ENCODE data around the gene NDUFS7. TPM values are rescaled to one million over a fixed set of nuclear protein-coding genes. Genes with fewer than 3 reads are reported as not detected.

The NDUFS7 gene
- total RNA-seq, 6 donors from 2014 or later, result 38.8 to 121 (median 100) TPM

GRCh38 chr19:1369214-1369805 lies 14.4 kb upstream of the NDUFS7 start:
- ATAC-seq (ENCODE audit: low FRiP score in 2 of 2) (no peak), DNase-seq (no peak)
- H3K4me3 ChIP-seq, result no peak overlapping the region
- no peak for TF ChIP-seq POLR2A (IDR thresholded peaks at IDR 0.05)
- no peak for TF ChIP-seq EP300 (IDR thresholded peaks at IDR 0.05)
- TF ChIP-seq, protein P1, sequence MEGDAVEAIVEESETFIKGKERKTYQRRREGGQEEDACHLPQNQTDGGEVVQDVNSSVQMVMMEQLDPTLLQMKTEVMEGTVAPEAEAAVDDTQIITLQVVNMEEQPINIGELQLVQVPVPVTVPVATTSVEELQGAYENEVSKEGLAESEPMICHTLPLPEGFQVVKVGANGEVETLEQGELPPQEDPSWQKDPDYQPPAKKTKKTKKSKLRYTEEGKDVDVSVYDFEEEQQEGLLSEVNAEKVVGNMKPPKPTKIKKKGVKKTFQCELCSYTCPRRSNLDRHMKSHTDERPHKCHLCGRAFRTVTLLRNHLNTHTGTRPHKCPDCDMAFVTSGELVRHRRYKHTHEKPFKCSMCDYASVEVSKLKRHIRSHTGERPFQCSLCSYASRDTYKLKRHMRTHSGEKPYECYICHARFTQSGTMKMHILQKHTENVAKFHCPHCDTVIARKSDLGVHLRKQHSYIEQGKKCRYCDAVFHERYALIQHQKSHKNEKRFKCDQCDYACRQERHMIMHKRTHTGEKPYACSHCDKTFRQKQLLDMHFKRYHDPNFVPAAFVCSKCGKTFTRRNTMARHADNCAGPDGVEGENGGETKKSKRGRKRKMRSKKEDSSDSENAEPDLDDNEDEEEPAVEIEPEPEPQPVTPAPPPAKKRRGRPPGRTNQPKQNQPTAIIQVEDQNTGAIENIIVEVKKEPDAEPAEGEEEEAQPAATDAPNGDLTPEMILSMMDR (IDR thresholded peaks at IDR 0.05), result no peak
- no peak for TF ChIP-seq POLR2AphosphoS5 (IDR thresholded peaks at IDR 0.05)
- 92 to 98% methylated on average over 12 to 17 of the region's 18 CpGs for WGBS, 2 donors
- H3K4me1 ChIP-seq, result peaks cover 0 to 5% (median 2%) of the 10 kb centered on the region in 4 donors
- H3K27ac ChIP-seq, result no peak overlapping the region
- no peaks in the 10 kb centered on the region for H3K9me3 ChIP-seq
- no peaks in the 10 kb centered on the region for H3K27me3 ChIP-seq
- H3K36me3 ChIP-seq, result peaks cover 7 to 92% (median 61%) of the 10 kb centered on the region in 4 donors

GRCh38 chr19:1370579-1371361 lies 12.9 kb upstream of the NDUFS7 start:
- 91 to 96% methylated on average over 34 to 43 of the region's 52 CpGs for WGBS, 2 donors
- Histone ChIP-seq H3K27ac (no peak overlapping the region), H3K4me1 (peaks cover 0 to 5% (median 0%) of the 10 kb centered on the region in 4 donors), H3K36me3 (peaks cover 7 to 86% (median 59%) of the 10 kb centered on the region in 4 donors), H3K27me3 (no peaks in the 10 kb centered on the region), H3K4me3 (no peak overlapping the region), H3K9me3 (no peaks in the 10 kb centered on the region)
- TF ChIP-seq EP300 (IDR thresholded peaks at IDR 0.05), result no peak
- ATAC-seq (ENCODE audit: low FRiP score in 2 of 2), result no peak
- peak in 1 of 2 donors; percentile 82 for DNase-seq

DNA sequence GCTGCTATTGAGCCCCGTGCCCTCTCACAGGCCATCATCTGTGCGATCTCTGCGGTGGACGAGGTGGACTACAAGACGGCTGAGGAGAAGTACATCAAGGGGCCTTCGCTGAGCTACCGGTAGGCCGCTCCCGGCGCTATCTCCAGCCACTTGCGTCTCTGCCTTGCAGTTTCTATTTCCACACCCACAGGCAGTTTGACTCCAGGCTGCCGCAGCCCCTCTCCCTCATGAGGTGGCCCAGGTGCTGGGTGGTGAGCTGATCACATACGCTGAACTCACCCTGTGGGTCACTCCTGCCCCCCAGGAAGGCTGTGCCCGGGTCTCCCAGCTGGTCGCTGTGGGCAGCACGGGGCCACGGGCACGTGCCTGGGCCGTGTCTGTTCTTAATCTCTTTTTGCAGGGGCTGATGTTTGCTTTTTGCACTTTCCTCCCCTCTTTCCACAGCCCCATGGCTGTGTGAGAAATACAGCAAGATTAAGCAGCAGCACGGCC lies 10.6 kb upstream of the NDUFS7 start:
- H3K4me3 ChIP-seq, result no peak overlapping the region
- H3K27ac ChIP-seq, result peak overlapping the region in 1 of 4 donors; percentile 8
- TF ChIP-seq POLR2A (IDR thresholded peaks at IDR 0.05) (no peak), EP300 (IDR thresholded peaks at IDR 0.05) (no peak), POLR2AphosphoS5 (IDR thresholded peaks at IDR 0.05) (no peak)
- TF ChIP-seq, protein P1 (IDR thresholded peaks at IDR 0.05), result no peak
- WGBS, 2 donors, result 87 to 91% methylated on average over 16 to 20 of the region's 20 CpGs
- ATAC-seq (ENCODE audit: low FRiP score in 2 of 2) (no peak), DNase-seq (no peak)
- no peaks in the 10 kb centered on the region for H3K9me3 ChIP-seq
- H3K36me3 ChIP-seq, result peaks cover 3 to 82% (median 56%) of the 10 kb centered on the region in 4 donors
- H3K27me3 ChIP-seq, result no peaks in the 10 kb centered on the region
- H3K4me1 ChIP-seq, result no peaks in the 10 kb centered on the region

DNA sequence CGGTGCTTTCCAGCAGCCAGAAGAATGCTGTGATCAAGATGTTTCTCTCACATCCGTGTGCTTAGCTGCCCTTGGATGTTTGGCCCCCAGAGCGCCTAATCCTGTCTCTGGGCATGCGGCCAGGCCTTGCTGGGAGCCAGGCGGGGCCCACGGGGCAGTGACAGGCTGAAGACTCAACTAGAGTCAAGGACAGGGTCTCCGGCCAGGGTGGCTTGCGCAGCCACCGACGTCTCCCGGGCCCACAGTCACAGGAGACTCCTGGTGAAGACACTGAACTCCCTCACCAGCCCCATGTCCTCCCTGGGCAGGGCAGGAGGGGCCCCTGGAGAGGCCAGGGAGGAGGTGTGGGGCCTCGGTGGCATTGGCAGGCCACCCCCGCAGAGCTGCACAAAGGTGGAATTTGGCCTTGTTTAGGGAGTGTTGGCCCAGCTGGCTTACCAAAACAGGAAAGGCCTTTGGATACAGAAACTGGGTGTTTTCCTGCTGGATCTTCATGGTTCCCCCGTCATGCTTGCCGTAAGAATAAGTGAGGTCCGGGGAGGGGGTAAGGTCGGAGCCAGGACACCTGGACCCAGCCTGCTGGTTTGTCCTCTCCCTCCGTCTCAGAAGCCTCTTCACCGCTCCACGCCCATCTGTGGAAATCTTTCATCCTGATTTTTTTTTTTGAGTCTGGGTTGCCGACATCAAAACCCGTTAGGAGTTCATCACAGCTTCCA lies 10.0 kb upstream of the NDUFS7 start:
- Histone ChIP-seq H3K27ac (peak overlapping the region in 3 of 4 donors; percentile 8 to 28 (median 17)), H3K4me1 (no peaks in the 10 kb centered on the region), H3K4me3 (no peak overlapping the region), H3K27me3 (no peaks in the 10 kb centered on the region), H3K36me3 (peaks cover 3 to 82% (median 56%) of the 10 kb centered on the region in 4 donors), H3K9me3 (no peaks in the 10 kb centered on the region)
- peak in 1 of 2 donors; percentile 82 for DNase-seq
- peak in 1 of 2 donors; percentile 23 for ATAC-seq (ENCODE audit: low FRiP score in 2 of 2)
- WGBS, 2 donors, result 66 to 71% methylated on average over 20 to 22 of the region's 22 CpGs
- TF ChIP-seq EP300 (IDR thresholded peaks at IDR 0.05) (no peak), POLR2AphosphoS5 (IDR thresholded peaks at IDR 0.05) (no peak), POLR2A (IDR thresholded peaks at IDR 0.05) (no peak)
- TF ChIP-seq, protein P1 (IDR thresholded peaks at IDR 0.05), result no peak

GRCh38 chr19:1374250-1374577 lies 9.5 kb upstream of the NDUFS7 start:
- H3K36me3 ChIP-seq, result peaks cover 3 to 77% (median 53%) of the 10 kb centered on the region in 4 donors
- no peak overlapping the region for H3K4me3 ChIP-seq
- no peaks in the 10 kb centered on the region for H3K27me3 ChIP-seq
- no peaks in the 10 kb centered on the region for H3K9me3 ChIP-seq
- H3K27ac ChIP-seq, result no peak overlapping the region
- WGBS, 2 donors, result 85 to 95% methylated on average over 11 to 12 of the region's 12 CpGs
- ATAC-seq (ENCODE audit: low FRiP score in 2 of 2) (no peak), DNase-seq (no peak)
- no peaks in the 10 kb centered on the region for H3K4me1 ChIP-seq
- no peak for TF ChIP-seq EP300 (IDR thresholded peaks at IDR 0.05)
- no peak for TF ChIP-seq POLR2A (IDR thresholded peaks at IDR 0.05)
- no peak for TF ChIP-seq POLR2AphosphoS5 (IDR thresholded peaks at IDR 0.05)
- TF ChIP-seq, protein P1 (IDR thresholded peaks at IDR 0.05), result no peak
